NT2/D1 (cell line): ENCODE results near the gene FN3K.

Experiments used
- SUZ12 ChIP-seq: IDR thresholded peaks from 2 replicates; pipeline ENCODE4 v1.6.1; 2011; ENCODE audit not compliant: insufficient read length, insufficient read depth; ENCODE audit errors: extremely low read depth
- YY1 ChIP-seq: IDR thresholded peaks from 2 replicates; pipeline ENCODE4 v1.6.1; 2011; ENCODE audit not compliant: insufficient read length, insufficient read depth

- TF ChIP-seq YY1 = no peak
- no peak for TF ChIP-seq SUZ12
These were observed 59.5 kb downstream of the FN3K start for GRCh38 chr17:82794781-82795482.
